RCC 7860 (cell line): ENCODE measurements around the gene OVOL1.
"Not testable (repeated sequence)": the region's sequence is repeated elsewhere in the genome, so short reads cannot be mapped to it uniquely, and the experiment has no call there.

Experiments used
- DNase-seq: peaks from one replicate; pipeline ENCODE4 v3.0.0-alpha.2; 2015; ENCODE audit warnings: low spot score
- FAIRE-seq: peaks from 2 replicates; lab custom pipeline; 2012; peaks lifted over from hg19 to GRCh38; lab: Jason Lieb, UNC

OVOL1 gene

DNA sequence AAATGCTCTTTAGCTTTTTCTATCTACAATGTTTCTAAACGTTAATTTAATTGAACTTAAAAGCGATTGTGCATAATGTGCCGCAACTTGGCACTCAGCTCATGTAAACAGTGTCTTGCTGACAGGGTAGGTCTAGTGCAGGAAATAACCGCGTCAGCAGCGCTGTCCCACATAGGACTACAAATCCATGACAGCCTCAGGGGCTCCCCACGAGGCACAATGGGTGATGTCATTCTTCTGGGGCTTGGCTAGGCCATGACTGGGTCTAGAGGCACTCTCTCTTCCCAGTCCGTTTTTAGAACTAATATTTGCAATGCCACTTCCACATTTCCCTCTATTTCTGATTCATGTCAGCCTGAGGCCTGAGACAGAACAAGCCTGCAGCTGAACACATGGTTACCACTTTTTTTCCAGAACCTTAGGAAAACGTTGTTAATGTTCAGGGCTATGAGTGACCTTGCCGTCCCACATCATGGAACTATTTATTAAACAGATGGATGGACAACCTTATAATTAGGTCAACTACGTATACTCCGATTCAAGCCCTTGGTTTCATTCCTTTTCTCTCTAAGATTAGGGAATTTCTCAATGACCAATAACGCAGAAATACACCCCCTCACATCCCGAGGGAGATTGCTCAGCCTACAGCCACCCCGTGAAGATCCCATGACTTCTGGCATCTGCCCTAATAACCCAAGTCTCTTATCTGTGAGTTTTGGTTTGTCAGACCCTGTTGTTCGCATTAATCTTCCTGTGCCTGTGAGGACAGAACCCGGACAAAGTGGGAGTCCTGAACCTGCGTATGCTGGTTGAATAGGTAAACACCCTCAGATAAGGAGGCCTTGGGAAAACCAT, 27.5 kb downstream of the OVOL1 start:
- DNase-seq: no peak
- FAIRE-seq: no peak

DNA sequence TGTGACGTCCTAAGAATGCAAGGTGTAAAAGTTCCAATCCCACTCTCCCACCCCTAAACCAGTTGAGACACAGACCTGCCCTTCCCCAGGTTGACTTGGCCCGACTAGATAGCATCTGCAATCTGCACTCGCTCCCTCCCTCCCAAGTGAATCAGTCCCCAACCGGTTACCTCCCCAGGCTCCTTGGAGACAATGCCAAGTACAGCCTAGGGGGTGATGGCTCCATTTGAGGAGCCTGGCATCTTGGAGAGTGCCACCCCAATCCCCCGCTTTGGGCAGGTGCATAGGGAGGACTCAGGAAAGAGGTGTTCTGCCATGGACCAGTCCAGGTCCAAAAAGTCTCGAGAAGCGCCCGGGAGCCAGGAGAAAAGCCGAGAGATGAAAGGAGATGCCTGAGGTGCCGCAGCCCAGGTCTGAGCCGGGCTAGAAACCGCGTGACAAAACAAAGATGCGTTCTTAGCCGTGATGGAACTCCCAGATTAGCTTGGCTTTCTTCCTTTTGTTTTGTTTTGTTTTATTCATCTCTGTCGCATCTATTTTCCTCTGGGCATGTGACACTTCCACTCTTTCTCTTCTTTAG, 28.2 kb downstream of the OVOL1 start:
- FAIRE-seq (no peak), DNase-seq (no peak)

DNA sequence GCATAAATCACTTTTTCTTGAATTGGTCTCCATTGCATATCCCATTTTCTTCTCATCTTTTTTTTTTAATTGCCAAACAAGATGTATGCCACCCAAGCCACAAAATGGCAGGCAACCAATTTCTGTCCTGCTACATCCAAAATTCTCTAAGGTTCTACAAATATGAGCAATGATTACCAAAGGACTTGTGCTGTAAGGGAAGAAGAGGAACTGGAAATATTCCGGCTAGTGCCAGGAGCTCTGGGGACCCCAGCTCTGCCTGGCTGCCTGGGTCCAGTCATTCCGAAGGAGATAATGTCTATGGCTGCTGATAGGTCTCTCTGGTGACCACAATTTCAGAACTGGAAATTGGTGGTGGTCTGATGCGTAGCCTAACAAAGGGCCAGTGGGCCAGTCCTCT, 29.8 kb downstream of the OVOL1 start:
- no peak for DNase-seq
- FAIRE-seq: no peak

DNA sequence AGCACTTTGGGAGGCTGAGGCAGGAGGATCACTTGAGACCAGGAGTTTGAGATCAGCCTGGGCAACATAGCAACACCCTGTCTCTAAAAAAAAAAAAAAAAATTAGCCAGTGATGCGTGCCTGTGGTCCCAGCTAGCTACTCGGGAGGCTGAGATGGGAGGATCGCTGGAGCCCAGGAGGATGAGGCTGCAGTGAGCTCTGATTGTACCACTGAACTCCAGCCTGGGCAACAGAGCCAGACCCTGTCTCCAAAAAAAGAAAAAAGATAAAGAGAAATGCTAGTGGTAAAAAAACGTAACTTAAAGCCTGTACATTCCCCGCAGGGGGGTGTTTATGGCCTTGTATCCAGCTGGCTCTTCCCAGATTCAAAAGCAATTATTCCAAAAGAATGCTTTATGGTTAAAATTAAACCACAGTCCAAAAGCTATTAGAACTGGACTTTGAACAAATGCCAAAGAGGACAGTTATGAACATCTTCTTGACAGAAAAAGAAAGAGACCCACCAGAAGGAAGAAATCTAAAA, 30.5 kb downstream of the OVOL1 start:
- FAIRE-seq: no peak
- DNase-seq: no peak

DNA sequence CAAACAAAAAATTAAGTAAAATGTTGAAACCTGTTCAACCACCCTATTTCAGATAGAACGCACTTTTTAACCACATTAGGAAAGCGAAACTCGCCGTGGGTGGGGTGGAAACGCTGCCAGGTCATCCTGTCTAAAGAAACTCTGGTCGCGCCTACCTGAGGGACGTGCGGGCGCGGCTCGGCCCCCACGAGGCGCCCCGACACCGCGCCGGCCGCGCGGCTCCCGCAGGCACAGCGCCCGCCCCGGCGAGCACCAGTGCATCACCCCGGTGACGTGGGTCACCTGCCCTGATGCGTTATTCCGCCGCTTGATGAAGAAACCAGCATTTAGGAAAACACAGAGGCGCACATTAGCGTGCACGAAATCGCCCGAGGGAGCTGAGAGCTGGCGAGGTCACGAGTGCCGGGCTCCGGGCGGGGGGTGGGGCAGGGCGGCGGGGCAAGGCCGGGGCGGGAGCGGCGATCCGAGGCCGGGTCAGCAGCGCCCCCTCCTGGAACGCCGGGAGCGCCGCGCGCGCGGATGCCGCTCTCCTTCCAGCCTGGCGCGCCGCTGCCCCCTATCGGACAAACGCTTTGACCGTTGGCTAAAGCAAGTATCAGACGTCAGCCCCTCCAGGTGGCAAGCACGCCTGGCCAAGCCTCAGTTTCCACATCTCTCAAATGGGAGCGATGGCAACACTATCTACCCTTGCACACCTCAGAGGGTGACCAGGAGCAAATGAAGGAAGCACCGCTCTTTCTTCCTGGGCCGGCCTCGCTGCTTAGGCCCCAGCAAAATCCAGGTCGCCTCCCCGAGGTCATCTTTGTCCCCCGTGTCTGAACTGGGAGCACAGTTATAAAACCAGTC, 31.2 kb downstream of the OVOL1 start:
- DNase-seq: peak; percentile 63
- no peak for FAIRE-seq

DNA sequence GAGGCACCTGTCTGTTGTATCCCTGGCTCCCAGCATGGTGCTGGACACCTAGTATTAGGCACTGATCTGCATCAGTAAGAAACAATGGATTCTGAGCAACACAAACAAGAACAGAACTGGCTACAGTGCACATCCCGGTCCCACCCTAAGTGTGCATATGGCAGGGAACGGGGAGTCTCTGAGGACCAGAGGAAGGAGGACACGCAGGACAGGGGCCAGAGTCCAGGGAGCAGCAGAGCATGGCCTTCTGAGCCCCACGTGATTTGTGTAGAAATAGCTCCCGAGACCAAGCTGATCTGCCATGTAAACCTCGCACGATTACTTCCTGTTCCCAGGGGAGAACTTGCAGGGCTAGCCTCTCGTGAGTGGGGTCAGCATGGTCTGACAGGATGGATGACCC, 34.2 kb downstream of the OVOL1 start:
- no peak for FAIRE-seq
- no peak for DNase-seq

DNA sequence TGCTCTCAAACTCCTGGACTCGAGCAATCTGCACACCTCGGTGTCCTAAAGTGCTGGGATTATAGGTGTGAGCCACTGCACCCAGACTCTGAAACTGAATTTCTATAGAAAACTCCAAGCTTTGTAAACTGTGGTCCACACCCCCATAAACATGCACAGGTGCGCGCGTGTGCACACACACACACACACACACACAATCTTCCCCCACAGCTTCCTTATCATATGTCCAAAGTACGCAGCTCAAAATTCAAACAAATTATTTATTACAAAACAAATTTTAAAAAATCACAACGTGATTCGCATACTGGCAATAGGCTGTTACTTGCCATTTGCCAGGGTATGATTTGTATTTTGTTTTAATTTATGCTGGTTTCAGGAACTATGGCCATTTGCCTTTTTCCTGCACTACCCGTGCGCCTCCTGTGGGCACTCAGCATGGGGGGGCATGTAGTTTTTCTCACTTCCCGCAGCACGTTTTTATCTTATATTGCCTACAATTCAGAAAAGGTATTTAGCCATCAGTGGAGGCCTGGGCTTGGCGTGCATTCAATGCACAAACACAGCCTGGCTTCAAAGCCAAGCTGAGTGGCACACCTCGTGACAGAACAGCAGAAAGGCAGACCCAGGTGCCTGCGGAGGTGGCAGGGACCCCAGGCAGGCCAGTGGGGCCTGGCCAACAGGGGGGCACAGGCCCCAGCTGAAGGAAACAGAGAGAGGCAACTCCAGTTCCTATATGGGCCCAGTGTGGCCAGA, 36.1 kb downstream of the OVOL1 start:
- FAIRE-seq (no peak), DNase-seq (no peak)

DNA sequence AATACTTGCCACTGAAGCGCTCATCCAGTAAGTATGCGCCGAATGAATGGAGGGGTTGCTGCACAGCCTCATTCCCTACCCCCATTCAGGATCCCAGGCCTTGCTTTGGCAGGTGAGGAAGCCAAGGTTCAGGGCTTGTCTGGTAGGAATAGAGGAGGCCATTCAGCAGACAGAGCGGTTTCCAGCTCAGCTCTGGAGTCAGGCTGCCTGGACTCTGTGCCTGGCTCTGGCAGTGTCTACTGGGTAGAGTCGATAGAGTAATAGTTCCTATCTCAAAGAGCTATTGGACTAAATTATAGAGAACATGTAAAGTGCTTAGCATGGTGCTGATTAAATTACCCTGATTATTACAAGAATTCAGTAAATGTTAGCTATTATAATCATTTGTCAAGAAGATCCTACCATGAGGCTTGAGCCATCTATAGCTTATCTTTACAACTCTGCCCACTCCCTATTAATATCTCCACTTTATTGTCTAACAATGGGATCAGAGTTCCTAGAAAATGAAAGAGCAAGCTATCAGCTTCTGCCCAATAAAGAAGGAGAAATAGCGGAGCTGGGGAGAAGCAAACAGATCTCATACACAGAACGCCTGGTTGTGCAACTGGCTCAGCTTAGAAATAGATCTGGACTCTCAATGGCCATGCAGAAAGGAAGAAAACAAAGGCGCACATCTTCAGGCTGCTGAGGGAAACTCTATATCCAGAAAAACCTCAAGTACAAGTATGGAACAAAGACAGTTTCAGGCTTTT, 40.3 kb downstream of the OVOL1 start:
- FAIRE-seq (no peak), DNase-seq (no peak)

DNA sequence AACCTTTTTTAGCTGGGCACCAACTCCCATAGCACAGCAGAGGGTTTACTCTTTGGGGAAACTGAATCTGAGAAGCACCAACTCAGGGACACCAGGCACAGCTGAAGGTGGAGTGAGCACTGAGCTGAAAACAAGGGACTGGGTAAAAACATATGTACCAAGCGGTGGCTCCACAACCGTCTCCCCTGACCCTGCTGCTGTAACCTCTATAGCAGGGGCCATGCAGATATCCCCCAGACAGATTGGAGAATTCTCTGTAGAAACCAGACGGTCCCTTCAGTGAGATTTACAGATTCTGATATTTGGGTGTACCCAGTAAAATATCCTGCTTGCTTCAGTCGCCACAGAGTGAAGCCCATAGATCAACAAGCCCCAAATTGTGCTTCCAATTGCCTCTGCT, 42.6 kb downstream of the OVOL1 start:
- FAIRE-seq: no peak
- no peak for DNase-seq

DNA sequence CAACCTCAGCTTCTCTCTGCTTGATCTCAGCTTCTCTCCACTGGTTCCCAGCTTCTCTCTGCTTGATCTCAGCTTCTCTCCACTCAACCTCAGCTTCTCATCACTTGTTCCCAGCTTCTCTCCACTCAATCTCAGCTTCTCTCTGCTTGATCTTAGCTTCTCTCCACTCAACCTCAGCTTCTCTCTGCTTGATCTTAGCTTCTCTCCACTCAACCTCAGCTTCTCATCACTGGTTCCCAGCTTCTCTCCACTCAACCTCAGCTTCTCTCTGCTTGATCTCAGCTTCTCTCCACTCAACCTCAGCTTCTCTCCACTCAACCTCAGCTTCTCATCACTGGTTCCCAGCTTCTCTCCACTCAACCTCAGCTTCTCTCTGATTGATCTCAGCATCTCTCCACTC, 45.4 kb downstream of the OVOL1 start:
- DNase-seq, FAIRE-seq: not testable (repeated sequence)

DNA sequence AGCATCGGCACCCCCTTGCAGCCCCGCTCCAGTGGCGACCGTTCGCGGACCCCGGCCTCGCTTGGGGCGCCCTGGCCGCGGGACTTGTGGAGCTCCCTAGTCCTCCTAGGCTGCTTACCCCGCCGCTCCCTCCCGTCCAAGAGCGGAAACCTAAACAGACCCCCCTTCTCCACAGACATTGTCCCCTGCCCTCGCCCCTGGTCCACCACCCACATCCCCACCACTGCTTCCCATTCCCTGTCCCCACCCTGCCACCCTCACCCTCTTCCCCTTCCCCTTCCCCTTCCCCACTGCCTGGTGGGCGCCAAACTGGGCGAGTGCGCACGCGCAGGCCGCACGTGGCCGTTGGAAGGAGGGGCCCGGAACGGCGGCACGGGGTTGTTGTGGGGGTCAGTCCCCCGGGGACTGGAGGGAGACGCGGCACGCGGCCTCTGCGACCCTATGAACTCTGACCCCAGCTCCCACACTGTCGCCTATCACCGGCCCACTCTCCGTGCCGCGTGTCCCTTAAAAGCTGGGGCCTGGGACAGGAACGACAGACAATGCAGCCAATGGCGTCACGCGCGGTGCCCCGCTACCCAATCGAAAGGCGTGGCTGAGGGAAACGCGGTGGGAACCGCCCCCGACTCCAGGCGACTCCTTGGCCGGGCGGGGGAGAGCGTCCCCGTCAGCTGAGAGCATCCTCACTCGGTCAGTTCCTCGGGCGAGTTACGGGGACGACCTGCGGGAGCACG, 46.6 kb downstream of the OVOL1 start, which contains the start of gene SNX32:
SNX32 (plus strand) TSS at position 667 of the 734 bp plus-strand sequence. CDS start 103 bp downstream, outside the sequence.
- FAIRE-seq: no peak
- no peak for DNase-seq

DNA sequence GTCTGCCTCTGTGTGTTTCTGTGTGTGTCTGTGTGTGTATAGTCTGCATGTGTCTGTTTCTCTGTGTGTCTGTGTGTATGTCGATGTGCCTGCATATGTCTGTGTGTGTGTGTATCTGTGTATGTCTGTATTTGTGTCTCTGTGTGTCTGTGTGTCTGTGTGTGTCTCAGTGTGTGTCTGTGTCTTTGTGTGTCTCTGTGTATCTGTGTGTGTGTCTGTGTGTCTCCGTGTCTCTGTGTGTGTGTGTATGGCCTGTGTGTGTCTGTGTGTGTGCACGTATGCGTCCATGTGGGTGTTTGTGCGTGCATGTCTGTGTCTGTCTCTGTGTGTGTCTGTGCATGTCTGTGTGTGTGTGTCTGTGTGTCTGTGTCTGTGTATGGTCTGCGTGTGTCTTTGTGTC, 47.3 kb downstream of the OVOL1 start:
- no peak for FAIRE-seq

DNA sequence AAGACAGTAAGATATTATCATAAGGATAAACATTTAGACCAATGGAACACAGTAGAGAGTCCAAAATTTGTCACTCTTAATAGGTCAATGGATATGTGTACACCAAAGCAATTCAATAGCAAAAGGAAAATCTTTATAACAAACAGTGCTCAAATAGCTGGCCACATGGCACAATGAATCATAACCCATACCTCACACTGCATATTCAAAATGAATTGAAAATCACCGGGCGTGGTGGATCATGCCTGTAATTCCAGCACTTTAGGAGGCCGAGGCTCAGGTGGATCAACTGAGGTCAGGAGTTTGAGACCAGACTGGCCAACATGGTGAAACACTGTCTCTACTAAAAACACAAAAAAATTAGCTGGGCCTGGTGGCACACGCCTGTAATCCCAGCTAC, 55.3 kb downstream of the OVOL1 start:
- DNase-seq (no peak), FAIRE-seq (no peak)

More for the DNA sequence above, 47.3 kb downstream of the OVOL1 start:
- no peak for DNase-seq

DNA sequence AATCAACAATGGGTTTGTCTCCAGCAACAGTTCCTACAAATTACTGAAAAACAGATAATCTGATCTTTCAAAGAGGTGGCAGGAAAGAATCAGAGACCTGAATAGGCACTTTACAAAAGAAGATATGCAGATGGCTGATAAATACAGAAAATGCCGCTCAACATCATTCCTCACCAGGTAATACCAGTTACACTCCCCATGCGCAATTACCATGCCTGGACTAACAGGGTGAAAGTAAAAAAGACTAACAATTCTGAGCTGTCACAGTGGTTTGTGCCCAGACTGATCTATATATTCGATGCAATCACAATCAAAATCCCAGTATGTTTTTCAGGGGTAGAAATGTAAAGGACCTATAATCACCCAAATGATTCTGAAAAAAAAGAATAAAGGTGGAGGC, 56.9 kb downstream of the OVOL1 start:
- FAIRE-seq (no peak), DNase-seq (no peak)

DNA sequence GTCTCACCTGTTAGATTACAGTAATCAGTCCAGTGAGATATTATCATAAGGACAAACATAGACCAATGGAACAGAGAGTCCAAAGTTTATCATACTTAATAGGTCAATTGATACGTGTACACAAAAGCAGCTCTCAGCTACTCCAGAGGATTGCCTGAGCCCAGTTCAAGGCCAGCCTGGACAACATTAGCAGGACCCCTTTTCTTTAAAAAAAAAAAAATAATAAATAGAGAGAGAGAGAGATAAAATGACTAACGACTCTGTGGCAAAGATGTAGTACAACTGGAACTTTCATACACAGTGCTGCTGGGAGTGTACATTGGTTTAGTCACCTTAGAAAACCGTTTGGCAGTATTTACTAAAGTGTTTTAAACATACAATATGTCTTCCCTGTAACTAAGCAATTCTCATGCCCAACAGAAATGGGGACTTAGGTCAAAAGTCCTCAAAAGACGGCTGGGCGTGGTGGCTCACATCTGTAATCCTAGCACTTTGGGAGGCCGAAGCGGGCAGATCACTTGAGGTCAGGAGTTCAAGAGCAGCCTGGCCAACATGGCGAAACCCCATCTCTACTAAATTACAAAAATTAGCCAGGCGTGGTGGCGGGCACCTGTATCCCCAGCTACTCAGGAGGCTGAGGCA, 57.5 kb downstream of the OVOL1 start:
- DNase-seq (no peak), FAIRE-seq (no peak)
